Measurements from ENCODE around the gene CDYL2.

DNA sequence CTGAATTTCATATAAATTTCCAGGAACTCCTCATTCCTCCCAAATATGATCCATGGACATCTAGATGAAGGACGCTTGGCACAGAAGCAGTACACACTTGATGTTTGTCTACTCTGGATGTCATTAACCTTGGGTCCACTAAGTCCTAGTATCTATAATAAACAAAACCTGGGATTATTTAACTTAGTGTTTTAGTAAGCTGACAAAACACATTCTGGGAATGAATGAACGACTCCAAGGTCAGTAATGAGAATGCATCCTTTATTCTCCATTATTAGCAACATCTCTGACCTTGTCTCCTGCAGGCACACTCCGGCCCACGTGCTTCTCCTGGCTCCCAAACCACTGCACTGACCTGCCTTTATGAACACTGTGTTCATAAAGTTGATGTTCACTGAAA lies 24.1 kb upstream of the CDYL2 start:
- TF ChIP-seq, protein P1, sequence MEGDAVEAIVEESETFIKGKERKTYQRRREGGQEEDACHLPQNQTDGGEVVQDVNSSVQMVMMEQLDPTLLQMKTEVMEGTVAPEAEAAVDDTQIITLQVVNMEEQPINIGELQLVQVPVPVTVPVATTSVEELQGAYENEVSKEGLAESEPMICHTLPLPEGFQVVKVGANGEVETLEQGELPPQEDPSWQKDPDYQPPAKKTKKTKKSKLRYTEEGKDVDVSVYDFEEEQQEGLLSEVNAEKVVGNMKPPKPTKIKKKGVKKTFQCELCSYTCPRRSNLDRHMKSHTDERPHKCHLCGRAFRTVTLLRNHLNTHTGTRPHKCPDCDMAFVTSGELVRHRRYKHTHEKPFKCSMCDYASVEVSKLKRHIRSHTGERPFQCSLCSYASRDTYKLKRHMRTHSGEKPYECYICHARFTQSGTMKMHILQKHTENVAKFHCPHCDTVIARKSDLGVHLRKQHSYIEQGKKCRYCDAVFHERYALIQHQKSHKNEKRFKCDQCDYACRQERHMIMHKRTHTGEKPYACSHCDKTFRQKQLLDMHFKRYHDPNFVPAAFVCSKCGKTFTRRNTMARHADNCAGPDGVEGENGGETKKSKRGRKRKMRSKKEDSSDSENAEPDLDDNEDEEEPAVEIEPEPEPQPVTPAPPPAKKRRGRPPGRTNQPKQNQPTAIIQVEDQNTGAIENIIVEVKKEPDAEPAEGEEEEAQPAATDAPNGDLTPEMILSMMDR (IDR thresholded peaks at IDR 0.05) = no peak
- TF ChIP-seq POLR2A (IDR thresholded peaks at IDR 0.05) (no peak), POLR2AphosphoS5 (IDR thresholded peaks at IDR 0.05) (no peak)
